Endothelial cell of umbilical vein (primary cell): Measurements from ENCODE around the gene DDAH2.

ENCODE experiments used
- CTCF ChIP-seq, 2 donors: IDR thresholded peaks; 1 replicate in 1 of 2; 2 replicates in 1 of 2; pipeline ENCODE4 v1.5.1; 2011; ENCODE audit warnings: low read length in 2 of 2, mild to moderate bottlenecking in 2 of 2, moderate library complexity in 2 of 2, control low read depth in 1 of 2, inconsistent platforms in 1 of 2, low read depth in 1 of 2; ENCODE audit not compliant: insufficient read depth in 1 of 2; ENCODE audit errors: extremely low read depth in 1 of 2
- EZH2 ChIP-seq: IDR thresholded peaks from 2 replicates; pipeline ENCODE4 v1.6.1; 2012; ENCODE audit warnings: borderline replicate concordance, low read depth, mild to moderate bottlenecking, moderate library complexity, low read length, inconsistent platforms; ENCODE audit not compliant: severe bottlenecking
- MYC ChIP-seq: IDR thresholded peaks from one replicate; pipeline ENCODE4 v1.6.1; 2011; ENCODE audit warnings: mild to moderate bottlenecking, low read depth, low read length

GRCh38 chr6:31776989-31777666 is 48.0 kb upstream of the DDAH2 start, which contains the start of gene VWA7:
- TF ChIP-seq CTCF (IDR thresholded peaks at IDR 0.05; ENCODE audit: extremely low read depth in 1 of 2, insufficient read depth in 1 of 2, low read depth in 1 of 2, low read length in 2 of 2), result no peak
- TF ChIP-seq EZH2, result no peak
- TF ChIP-seq MYC, result no peak
